A549 (cell line): ENCODE measurements around the gene ITGB1BP1. TPM values are rescaled to one million over a fixed set of nuclear protein-coding genes. Genes with fewer than 3 reads are reported as not detected.

Source experiments
- ATAC-seq, 2 experiments: fragments of 200-7000 bp in 1 of 2; fragments of >200 bp in 1 of 2; cut with Nextera tagmentation in 1 of 2; cut with Tn5 transposase in 1 of 2; 3 replicates each; pipeline versions ENCODE4 v1.8.0 to v1.9.1; 2018 to 2020; ENCODE audit warnings: mild to moderate bottlenecking in 1 of 2, moderate library complexity in 1 of 2
- CTCF ChIA-PET: fragments of 300-600 bp; sonication (Branson Sonifier 250); formaldehyde crosslinking; extraction: SDS; loops from one replicate; lab custom pipeline; 2021; ENCODE audit warnings: antibody characterized with exemption, inconsistent platforms; lab: Yijun Ruan, JAX
- POLR2A ChIA-PET: fragments of 350-600 bp; formaldehyde crosslinking; extraction: SDS; loops from one replicate; lab custom pipeline; 2021; ENCODE audit warnings: antibody characterized with exemption, inconsistent platforms; lab: Yijun Ruan, JAX
- DNase-seq, 2 experiments: peaks; one replicate each; pipeline versions ENCODE4 v3.0.0 to v3.0.0-alpha.2; 2011 to 2016; ENCODE audit warnings: low read depth in 1 of 2, low spot score in 1 of 2
- FAIRE-seq: peaks from 2 replicates; lab custom pipeline; 2011; peaks lifted over from hg19 to GRCh38; lab: Jason Lieb, UNC
- H3K27ac ChIP-seq, 2 experiments: fragments of >200 bp; sonication (Bioruptor Twin); formaldehyde crosslinking; 3 replicates each; pipeline ENCODE4 v1.5.1; 2016 to 2017
- H3K4me1 ChIP-seq: fragments of >200 bp; sonication (Bioruptor Twin); formaldehyde crosslinking; 3 replicates; pipeline ENCODE4 v1.6.1; 2016
- H3K4me2 ChIP-seq: fragments of >200 bp; sonication (Bioruptor Twin); formaldehyde crosslinking; 3 replicates; pipeline ENCODE4 v1.6.1; 2016
- H3K4me3 ChIP-seq: fragments of >200 bp; sonication (Bioruptor Twin); formaldehyde crosslinking; 3 replicates; pipeline ENCODE4 v1.5.1; 2016
- H3K9me3 ChIP-seq: fragments of >200 bp; sonication (Bioruptor Twin); formaldehyde crosslinking; 3 replicates; pipeline ENCODE4 v1.6.1; 2016
- ATOH8 ChIP-seq: fragments of 250-450 bp; sonication (Bioruptor Pico); IDR thresholded peaks from 2 replicates; pipeline ENCODE4 v1.5.0; 2020; ENCODE audit warnings: low read depth, mild to moderate bottlenecking, moderate library complexity
- CBX2 ChIP-seq: fragments of 200-600 bp; sonication (generic); IDR thresholded peaks from 2 replicates; pipeline ENCODE4 v1.6.1; 2016; ENCODE audit warnings: low read depth, mild to moderate bottlenecking, borderline replicate concordance
- CBX8 ChIP-seq: fragments of 200-600 bp; sonication (generic); IDR thresholded peaks from 2 replicates; pipeline ENCODE4 v1.6.1; 2016
- CEBPB ChIP-seq, 2 experiments: fragments of >200 bp in 1 of 2; sonication (Bioruptor Twin) in 1 of 2; formaldehyde crosslinking in 1 of 2; IDR thresholded peaks; 2 replicates each; pipeline ENCODE4 v1.6.1; 2012 to 2016
- CHD2 ChIP-seq: fragments of 150-350 bp; IDR thresholded peaks from 2 replicates; pipeline ENCODE4 v1.6.1; 2014; ENCODE audit warnings: low read length; ENCODE audit not compliant: partially characterized antibody
- CHD4 ChIP-seq: fragments of 200-600 bp; sonication (generic); IDR thresholded peaks from 2 replicates; pipeline ENCODE4 v1.6.1; 2016; ENCODE audit warnings: antibody characterized with exemption, mild to moderate bottlenecking, borderline replicate concordance
- EHMT2 ChIP-seq: fragments of 200-600 bp; sonication (generic); IDR thresholded peaks from 2 replicates; pipeline ENCODE4 v1.6.1; 2016; ENCODE audit warnings: antibody characterized with exemption, low read depth, mild to moderate bottlenecking, moderate library complexity
- EP300 ChIP-seq, 2 experiments: fragments of >200 bp; sonication (Bioruptor Twin); formaldehyde crosslinking; IDR thresholded peaks; 2 replicates in 1 of 2; 3 replicates in 1 of 2; pipeline ENCODE4 v1.6.1; 2016 to 2017
- ESRRA ChIP-seq: fragments of 150-350 bp; IDR thresholded peaks from 2 replicates; pipeline ENCODE4 v1.6.1; 2014; ENCODE audit warnings: mild to moderate bottlenecking, low read length, borderline replicate concordance
- FOSB ChIP-seq: fragments of 250-450 bp; sonication (Bioruptor Pico); IDR thresholded peaks from 2 replicates; pipeline ENCODE4 v1.5.0; 2020; ENCODE audit warnings: mild to moderate bottlenecking, moderate library complexity
- FOSL2 ChIP-seq, 2 experiments: fragments of 450-650 bp in 1 of 2; fragments of >200 bp in 1 of 2; sonication (Bioruptor Twin) in 1 of 2; formaldehyde crosslinking; IDR thresholded peaks; 2 replicates each; pipeline versions ENCODE4 v1.5.0 to v1.6.1; 2016 to 2020; ENCODE audit warnings: mild to moderate bottlenecking in 1 of 2, moderate library complexity in 1 of 2
- GATA3 ChIP-seq: IDR thresholded peaks from 2 replicates; pipeline ENCODE4 v1.6.1; 2012; ENCODE audit warnings: borderline replicate concordance
- HES2 ChIP-seq: fragments of >200 bp; sonication (Bioruptor Twin); formaldehyde crosslinking; IDR thresholded peaks from 2 replicates; pipeline ENCODE4 v1.6.1; 2016
- HMGXB4 ChIP-seq: fragments of 250-450 bp; sonication (Bioruptor Pico); IDR thresholded peaks from 2 replicates; pipeline ENCODE4 v1.5.0; 2021; ENCODE audit warnings: mild to moderate bottlenecking, moderate library complexity, borderline replicate concordance
- HOXB13 ChIP-seq: fragments of 250-450 bp; sonication (Bioruptor Pico); IDR thresholded peaks from 2 replicates; pipeline ENCODE4 v1.5.0; 2020; ENCODE audit warnings: low read depth, mild to moderate bottlenecking, moderate library complexity
- JUN ChIP-seq, 2 experiments: fragments of >200 bp; sonication (Bioruptor Twin); formaldehyde crosslinking; IDR thresholded peaks; 2 replicates in 1 of 2; 3 replicates in 1 of 2; pipeline ENCODE4 v1.6.1; 2016 to 2017
- JUNB ChIP-seq: fragments of >200 bp; sonication (Bioruptor Twin); formaldehyde crosslinking; IDR thresholded peaks from 2 replicates; pipeline ENCODE4 v1.6.1; 2016
- MAX ChIP-seq: IDR thresholded peaks from 2 replicates; pipeline ENCODE4 v1.6.1; 2012
- MYC ChIP-seq: IDR thresholded peaks from 2 replicates; pipeline ENCODE4 v1.6.1; 2012; ENCODE audit warnings: mild to moderate bottlenecking, inconsistent platforms, low read length, improper control_type of control experiment, borderline replicate concordance
- NFE2L2 ChIP-seq: fragments of 150-350 bp; conservative IDR thresholded peaks from 2 replicates; pipeline ENCODE4 v1.6.1; 2014; ENCODE audit warnings: low read length
- NPAS2 ChIP-seq: fragments of 250-450 bp; sonication (Bioruptor Pico); IDR thresholded peaks from 2 replicates; pipeline ENCODE4 v1.8.0; 2022; ENCODE audit warnings: mild to moderate bottlenecking, moderate library complexity, borderline replicate concordance
- NR3C1 ChIP-seq: fragments of >200 bp; sonication (Bioruptor Twin); formaldehyde crosslinking; IDR thresholded peaks from 3 replicates; pipeline ENCODE4 v1.6.1; 2017
- PBX3 ChIP-seq: IDR thresholded peaks from 2 replicates; pipeline ENCODE4 v1.6.1; 2012
- PHF8 ChIP-seq: fragments of 200-600 bp; sonication (generic); IDR thresholded peaks from 2 replicates; pipeline ENCODE4 v1.6.1; 2016; ENCODE audit warnings: low read depth, mild to moderate bottlenecking, antibody characterized with exemption, moderate library complexity, borderline replicate concordance
- RARB ChIP-seq: fragments of 250-450 bp; sonication (Bioruptor Pico); IDR thresholded peaks from 2 replicates; pipeline ENCODE4 v1.8.0; 2021; ENCODE audit warnings: mild to moderate bottlenecking, moderate library complexity
- SMC3 ChIP-seq: fragments of >200 bp; sonication (Bioruptor Twin); formaldehyde crosslinking; IDR thresholded peaks from 3 replicates; pipeline ENCODE4 v1.6.1; 2018; ENCODE audit warnings: inconsistent platforms
- SREBF2 ChIP-seq: fragments of 450-650 bp; IDR thresholded peaks from 2 replicates; pipeline ENCODE4 v1.6.1; 2014; ENCODE audit warnings: mild to moderate bottlenecking, moderate library complexity
- TFCP2L1 ChIP-seq: fragments of 250-450 bp; sonication (Bioruptor Pico); IDR thresholded peaks from 2 replicates; pipeline ENCODE4 v1.5.0; 2021; ENCODE audit warnings: mild to moderate bottlenecking
- ZC3H11A ChIP-seq: fragments of 450-650 bp; IDR thresholded peaks from 2 replicates; pipeline ENCODE4 v1.6.1; 2014; ENCODE audit warnings: antibody characterized with exemption, mild to moderate bottlenecking
- ZFP36 ChIP-seq: fragments of 450-650 bp; IDR thresholded peaks from 2 replicates; pipeline ENCODE4 v1.6.1; 2014; ENCODE audit warnings: borderline replicate concordance; ENCODE audit not compliant: partially characterized antibody
- WGBS: methylation state at CpG from one replicate; pipeline ENCODE4 v1.1.6; 2017; ENCODE audit errors: missing lambda C conversion rate; 5-methylcytosine and 5-hydroxymethylcytosine counted together
- polyA plus RNA-seq, 4 experiments: library from polyadenylated mRNA; depleted of rRNA in 3 of 4; stranded (reverse); fragments of >200 nt; fragmentation: RNase III in 1 of 4; extraction: RNeasy Plus Mini Kit Qiagen cat#74134 plus additional on column Dnase treatment in 1 of 4; gene quantifications; 2 replicates in 3 of 4; 3 replicates in 1 of 4; pipeline ENCODE4 v1.2.3, GENCODE V29; 2011 to 2017

Gene ITGB1BP1
- polyA plus RNA-seq, 2 of the 4 experiments (the other 2 are of a cell fraction): 99.3 to 136 TPM

- 92% methylated on average over 5 of the region's 5 CpGs for WGBS
- DNase-seq (no peak), FAIRE-seq (no peak), ATAC-seq (no peak)
- ChIA-PET POLR2A (no interaction called here), CTCF (interaction anchor here (1.0 to 3.5 kb wide), 2 partner anchors 9 to 174 kb away, joined by 3 to 25 read pairs; no protein-coding TSS in a partner anchor)
- Histone ChIP-seq H3K4me2 (no peak overlapping the region; the same call in 2 of the 3 replicates), H3K4me1 (peaks cover 55% of the 10 kb centered on the region), H3K27ac (peak overlapping the region; percentile 92 to 96), H3K4me3 (no peak overlapping the region), H3K9me3 (no peaks in the 10 kb centered on the region)
- no peak for TF ChIP-seq SREBF2
- TF ChIP-seq EHMT2: no peak
- no peak for TF ChIP-seq CBX2
- no peak for TF ChIP-seq CBX8
- TF ChIP-seq JUNB: no peak
- TF ChIP-seq NPAS2 (CRISPR knock-in tag): no peak
- TF ChIP-seq JUN (IDR thresholded peaks at IDR 0.05): no peak
- TF ChIP-seq CEBPB (IDR thresholded peaks at IDR 0.05): no peak
- no peak for TF ChIP-seq HMGXB4 (CRISPR knock-in tag)
- TF ChIP-seq PHF8: no peak
- no peak for TF ChIP-seq ESRRA
- TF ChIP-seq ATOH8 (CRISPR knock-in tag): no peak
- TF ChIP-seq TFCP2L1 (CRISPR knock-in tag): no peak
- no peak for TF ChIP-seq HES2
Measured at GRCh38 chr2:9379391-9379755, 44.0 kb downstream of the ITGB1BP1 start.

- FAIRE-seq: no peak
- no peak overlapping the region for H3K4me3 ChIP-seq
- TF ChIP-seq ESRRA: no peak
- TF ChIP-seq CHD2: no peak
- peak; percentile 52 for TF ChIP-seq MAX
- TF ChIP-seq NFE2L2: no peak
- no peak for TF ChIP-seq CHD4
- no peak for TF ChIP-seq ZC3H11A
- TF ChIP-seq ZFP36: no peak
- no peak for TF ChIP-seq HOXB13 (CRISPR knock-in tag)
- no peak for TF ChIP-seq GATA3
- peak in 1 of 2 experiments; percentile 31; a peak in 1 of 5 replicates for TF ChIP-seq JUN (IDR thresholded peaks at IDR 0.05)
- no peak for TF ChIP-seq RARB (CRISPR knock-in tag)
- peak; percentile 26; the same call in 1 of the 2 replicates for TF ChIP-seq JUNB
- no peak for TF ChIP-seq SMC3
- no peak for TF ChIP-seq NR3C1
- no peak for TF ChIP-seq FOSB (CRISPR knock-in tag)
- peak; percentile 76 for TF ChIP-seq FOSL2 (IDR thresholded peaks at IDR 0.05)
- TF ChIP-seq FOSL2 (CRISPR knock-in tag; IDR thresholded peaks at IDR 0.05): peak; percentile 85
- TF ChIP-seq EP300 (IDR thresholded peaks at IDR 0.05): no peak
- TF ChIP-seq PBX3: no peak
- no peak for TF ChIP-seq NPAS2 (CRISPR knock-in tag)
- TF ChIP-seq MYC: no peak
- TF ChIP-seq HMGXB4 (CRISPR knock-in tag): no peak
- no peak for TF ChIP-seq CBX2
Measured at GRCh38 chr2:9378433-9379390, 44.6 kb downstream of the ITGB1BP1 start.

More at GRCh38 chr2:9378433-9379390, 44.6 kb downstream of the ITGB1BP1 start:
- DNase-seq (peak; percentile 61 to 82), ATAC-seq (peak; percentile 67 to 73)
- Histone ChIP-seq H3K4me1 (peaks cover 55% of the 10 kb centered on the region), H3K27ac (peak overlapping the region; percentile 92 to 96), H3K9me3 (no peaks in the 10 kb centered on the region), H3K4me2 (peak overlapping the region; percentile 68)
- ChIA-PET POLR2A (interaction anchor here (0.6 kb wide), 1 partner anchor 9 kb away, joined by 3 read pairs; no protein-coding TSS in a partner anchor), CTCF (interaction anchor here (1.0 to 3.5 kb wide), 5 partner anchors 8 to 236 kb away, joined by 3 to 25 read pairs (median 4); no protein-coding TSS in a partner anchor)
- 47% methylated on average over 30 of the region's 30 CpGs for WGBS
